Measurements from ENCODE around the gene FAM170B.

GRCh38 chr10:49172777-49173132 lies 38.9 kb upstream of the FAM170B start:
- TF ChIP-seq CTCF (conservative IDR thresholded peaks at IDR 0.05; ENCODE audit: low read depth, low read length) (no peak), EZH2 (IDR thresholded peaks at IDR 0.05; ENCODE audit: low read length, unreplicated experiment) (no peak), EZH2phosphoT487 (IDR thresholded peaks at IDR 0.05; ENCODE audit: borderline replicate concordance, low read length) (no peak)

Measured in PC-3 (cell line).